Choroid plexus epithelial cell (primary cell): Measurements from ENCODE around the gene EPB41L1.
A peak's percentile ranks its signal among the peaks of the same experiment; 100 is the strongest.

Experiments used
- DNase-seq: peaks from one replicate; pipeline ENCODE4 v3.0.0-alpha.2; 2010; ENCODE audit warnings: low read depth
- H3K4me3 ChIP-seq: 2 replicates; pipeline ENCODE4 v1.5.1; 2011; ENCODE audit warnings: low read depth, mild to moderate bottlenecking, control low read depth, low read length, moderate library complexity
- CTCF ChIP-seq: conservative IDR thresholded peaks from 2 replicates; pipeline ENCODE4 v1.5.1; 2011; ENCODE audit warnings: low read depth, mild to moderate bottlenecking, control low read depth, inconsistent platforms, low read length, moderate library complexity

Gene EPB41L1

GRCh38 chr20:36208257-36208656, 53.7 kb downstream of the EPB41L1 start:
- no peak for DNase-seq
- H3K4me3 ChIP-seq: no peak overlapping the region
- TF ChIP-seq CTCF: no peak

- TF ChIP-seq CTCF: peak; percentile 43
- H3K4me3 ChIP-seq: no peak overlapping the region
- DNase-seq: peak; percentile 14
Measured at GRCh38 chr20:36210436-36211021, 56.0 kb downstream of the EPB41L1 start.

GRCh38 chr20:36213362-36213761, 58.8 kb downstream of the EPB41L1 start:
- H3K4me3 ChIP-seq: no peak overlapping the region
- TF ChIP-seq CTCF: no peak
- no peak for DNase-seq

GRCh38 chr20:36214684-36215256, 60.2 kb downstream of the EPB41L1 start:
- peak; percentile 62 for DNase-seq
- TF ChIP-seq CTCF: peak; percentile 83
- no peak overlapping the region for H3K4me3 ChIP-seq

GRCh38 chr20:36215778-36216177, 61.2 kb downstream of the EPB41L1 start:
- no peak overlapping the region for H3K4me3 ChIP-seq
- no peak for TF ChIP-seq CTCF
- no peak for DNase-seq

- TF ChIP-seq CTCF: no peak
- no peak overlapping the region for H3K4me3 ChIP-seq
- DNase-seq: no peak
Measured at GRCh38 chr20:36216314-36217025, 61.9 kb downstream of the EPB41L1 start.
